ENCODE results near the gene ABCG8. TPM values are rescaled to one million over a fixed set of nuclear protein-coding genes. Genes with fewer than 3 reads are reported as not detected.

The ABCG8 gene
- under 1 TPM in 1 of 4 donors, not detected in 3; 0.09 TPM for total RNA-seq

DNA sequence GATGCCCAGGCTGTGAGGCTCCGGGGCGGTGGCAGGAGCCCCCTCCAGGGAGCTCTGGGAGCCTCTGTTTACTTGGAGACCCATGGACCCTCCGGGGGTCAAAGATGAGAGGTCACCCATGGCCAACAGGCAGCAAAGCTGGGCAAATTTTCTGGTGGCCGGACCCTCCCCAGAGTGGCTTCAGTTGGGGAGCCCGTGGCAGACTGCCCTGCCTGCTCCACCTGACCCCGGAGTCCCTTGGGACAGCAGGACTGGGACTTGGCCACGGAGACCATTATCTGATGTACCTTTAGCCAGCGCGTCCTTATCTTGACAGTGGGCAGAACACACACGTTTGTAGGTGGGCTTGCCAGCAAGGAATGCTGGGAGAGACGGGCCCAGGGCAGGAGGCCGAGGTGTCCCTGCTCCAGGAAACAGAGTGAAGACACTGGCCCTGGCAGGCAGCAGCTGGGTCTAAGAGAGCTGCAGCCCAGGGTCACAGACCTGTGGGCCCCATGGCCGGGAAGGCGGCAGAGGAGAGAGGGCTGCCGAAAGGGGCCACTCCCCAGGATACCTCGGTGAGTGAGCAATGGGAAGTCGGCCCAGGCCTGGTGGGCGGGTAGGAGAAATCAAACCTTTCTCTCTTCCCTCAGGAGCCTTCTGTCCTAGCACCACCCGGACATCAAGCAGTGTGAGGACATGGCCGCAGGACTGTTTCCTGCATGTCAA is at the start of gene ABCG8, which contains the start of gene ABCG5:
Gene ABCG8, plus strand, starts transcription at position 412 of the 708 bp plus-strand sequence. Its CDS starts 83 bp downstream, at position 495.
Gene ABCG5, minus strand, starts transcription at position 280 of the 708 bp plus-strand sequence. Its CDS starts 160 bp downstream, at position 120.
- H3K27me3 ChIP-seq = no peaks in the 10 kb centered on the region
- no peaks in the 10 kb centered on the region for H3K9me3 ChIP-seq
- TF ChIP-seq CTCF (IDR thresholded peaks at IDR 0.05) (no peak), POLR2A (IDR thresholded peaks at IDR 0.05) (no peak)
- no peak within 1 kb of the TSS for H3K4me3 ChIP-seq
- H3K27ac ChIP-seq = no peak within 1 kb of the TSS
- DNase-seq = no peak
- no peaks in the 10 kb centered on the region for H3K4me1 ChIP-seq
- intact Hi-C loops (cut with DNase I; ENCODE audit: low total_unique reads) = no loop called here
- H3K36me3 ChIP-seq = no peaks in the 10 kb centered on the region

DNA sequence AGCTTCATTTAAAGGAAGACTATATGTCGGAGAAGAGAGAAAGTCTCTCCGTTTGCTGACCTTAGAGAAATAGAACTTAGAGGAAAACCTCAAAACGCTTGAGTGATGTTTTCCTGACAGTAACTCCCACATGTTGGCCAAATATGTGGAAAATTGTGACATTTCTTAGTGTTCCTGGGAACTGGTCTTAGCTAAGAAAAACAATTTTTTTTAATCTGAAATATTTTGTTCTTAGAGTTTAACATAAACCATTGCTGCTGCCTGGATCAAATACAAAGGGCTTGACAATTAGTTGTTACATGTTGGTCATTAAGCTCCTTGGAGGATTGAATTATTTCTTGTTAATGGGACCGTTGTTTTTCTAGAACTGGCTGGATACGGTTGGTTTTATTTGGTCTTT is 48.6 kb upstream of the ABCG8 start:
- Histone ChIP-seq H3K9me3 (no peaks in the 10 kb centered on the region), H3K4me3 (no peak overlapping the region), H3K27ac (peak overlapping the region; percentile 72 to 79), H3K27me3 (no peaks in the 10 kb centered on the region), H3K36me3 (no peaks in the 10 kb centered on the region), H3K4me1 (peaks cover 0 to 8% of the 10 kb centered on the region in 2 donors)
- DNase-seq = no peak
- intact Hi-C loops (cut with DNase I; ENCODE audit: low total_unique reads) = no loop called here
- TF ChIP-seq POLR2A (IDR thresholded peaks at IDR 0.05) = no peak
- no peak for TF ChIP-seq CTCF (IDR thresholded peaks at IDR 0.05)

DNA sequence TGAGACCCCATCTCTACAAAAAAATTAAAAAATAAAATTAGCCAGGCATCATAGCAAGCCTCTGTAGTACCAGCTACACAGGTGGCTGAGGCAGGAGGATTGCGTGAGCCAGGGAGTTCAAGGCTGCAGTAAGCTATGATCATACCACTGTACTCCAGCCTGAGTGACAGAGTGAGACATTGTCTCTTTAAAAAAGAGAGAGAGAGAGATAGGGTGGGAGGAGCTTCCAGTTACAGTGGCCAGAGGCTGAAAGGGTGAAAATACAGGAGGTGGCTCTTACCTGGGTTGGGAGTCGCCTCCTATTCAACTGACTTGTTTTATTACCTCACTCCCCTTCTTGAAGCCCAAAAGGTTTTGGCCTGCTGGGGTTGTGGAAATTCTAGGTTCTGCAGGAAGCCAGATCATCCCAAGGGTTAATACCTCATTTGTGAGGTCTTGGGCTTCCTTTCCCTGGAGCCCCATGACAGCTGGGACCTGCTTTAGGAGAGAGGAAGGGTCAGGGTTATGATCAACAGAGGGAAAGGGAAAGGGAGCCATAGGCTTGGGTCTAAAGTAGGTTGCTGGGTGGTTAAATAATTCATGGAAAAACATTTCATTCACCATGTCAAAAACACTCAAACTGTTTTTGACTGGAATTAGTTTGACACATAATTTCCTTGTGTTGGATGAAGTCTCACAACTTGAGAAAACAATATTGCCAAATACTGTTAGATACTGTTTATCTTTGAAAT is 47.6 kb upstream of the ABCG8 start:
- TF ChIP-seq POLR2A (IDR thresholded peaks at IDR 0.05) (no peak), CTCF (IDR thresholded peaks at IDR 0.05) (no peak)
- no peaks in the 10 kb centered on the region for H3K9me3 ChIP-seq
- DNase-seq = no peak
- H3K27ac ChIP-seq = peak overlapping the region; percentile 72 to 79
- intact Hi-C loops (cut with DNase I; ENCODE audit: low total_unique reads) = no loop called here
- H3K36me3 ChIP-seq = no peaks in the 10 kb centered on the region
- peaks cover 0 to 8% of the 10 kb centered on the region in 2 donors for H3K4me1 ChIP-seq
- H3K27me3 ChIP-seq = no peaks in the 10 kb centered on the region
- H3K4me3 ChIP-seq = no peak overlapping the region

GRCh38 chr2:43792653-43793052 is 46.1 kb upstream of the ABCG8 start:
- intact Hi-C loops (cut with DNase I; ENCODE audit: low total_unique reads) = no loop called here
- TF ChIP-seq POLR2A (IDR thresholded peaks at IDR 0.05) = no peak
- TF ChIP-seq CTCF (IDR thresholded peaks at IDR 0.05) = no peak
- Histone ChIP-seq H3K27ac (no peak overlapping the region), H3K4me3 (no peak overlapping the region), H3K4me1 (peaks cover 0 to 8% of the 10 kb centered on the region in 2 donors), H3K9me3 (no peaks in the 10 kb centered on the region), H3K27me3 (no peaks in the 10 kb centered on the region), H3K36me3 (no peaks in the 10 kb centered on the region)
- no peak for DNase-seq

- Histone ChIP-seq H3K27ac (no peak overlapping the region), H3K36me3 (no peaks in the 10 kb centered on the region), H3K27me3 (no peaks in the 10 kb centered on the region), H3K9me3 (no peaks in the 10 kb centered on the region), H3K4me3 (no peak overlapping the region), H3K4me1 (no peaks in the 10 kb centered on the region)
- no peak for DNase-seq
- intact Hi-C loops (cut with DNase I; ENCODE audit: low total_unique reads) = no loop called here
- TF ChIP-seq CTCF (IDR thresholded peaks at IDR 0.05) (no peak), POLR2A (IDR thresholded peaks at IDR 0.05) (no peak)
Observed at GRCh38 chr2:43794956-43795355, 43.8 kb upstream of the ABCG8 start.
